ENCODE measurements around the gene CFAP69. TPM values are rescaled to one million over a fixed set of nuclear protein-coding genes. Genes with fewer than 3 reads are reported as not detected.

The CFAP69 gene
- total and polyA plus RNA-seq, 10 of the 15 experiments (the other 5 are each of a cell fraction or from before 2014, with no cell fraction given): 0.11 to 3.1 (median 0.48) TPM; not detected in 1

- no peak for TF ChIP-seq SREBF1 (IDR thresholded peaks at IDR 0.05; ENCODE audit: low read length)
- TF ChIP-seq RAD21 (IDR thresholded peaks at IDR 0.05; ENCODE audit: insufficient read depth, low read depth, low read length): no peak
- TF ChIP-seq PAX5 (IDR thresholded peaks at IDR 0.05; ENCODE audit: borderline replicate concordance, low read depth, low read length): no peak
- TF ChIP-seq, protein P1, sequence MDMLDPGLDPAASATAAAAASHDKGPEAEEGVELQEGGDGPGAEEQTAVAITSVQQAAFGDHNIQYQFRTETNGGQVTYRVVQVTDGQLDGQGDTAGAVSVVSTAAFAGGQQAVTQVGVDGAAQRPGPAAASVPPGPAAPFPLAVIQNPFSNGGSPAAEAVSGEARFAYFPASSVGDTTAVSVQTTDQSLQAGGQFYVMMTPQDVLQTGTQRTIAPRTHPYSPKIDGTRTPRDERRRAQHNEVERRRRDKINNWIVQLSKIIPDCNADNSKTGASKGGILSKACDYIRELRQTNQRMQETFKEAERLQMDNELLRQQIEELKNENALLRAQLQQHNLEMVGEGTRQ (IDR thresholded peaks at IDR 0.05; ENCODE audit: borderline replicate concordance, low read depth, low read length): no peak
- TF ChIP-seq SPI1 (IDR thresholded peaks at IDR 0.05; ENCODE audit: borderline replicate concordance, insufficient read depth, low read depth, low read length): no peak; the same call in 1 of the 2 replicates
- TF ChIP-seq SMAD5 (IDR thresholded peaks at IDR 0.05; ENCODE audit: low read depth): no peak
- TF ChIP-seq TAF1 (IDR thresholded peaks at IDR 0.05; ENCODE audit: borderline replicate concordance, low read depth, low read length): no peak
- TF ChIP-seq PRDM15 (CRISPR knock-in tag; IDR thresholded peaks at IDR 0.05): no peak
Observed at GRCh38 chr7:90290244-90291113, 45.5 kb downstream of the CFAP69 start (continued).

Measured in GM12878 (cell line).